OCI-LY3 (cell line): Measurements from ENCODE around the gene FAM13A.

ENCODE experiments used
- H2AFZ ChIP-seq: fragments of 200-600, 300-600 bp; shearing (Covaris generic); 2 replicates; pipeline ENCODE4 v1.6.0; 2014; ENCODE audit warnings: antibody characterized with exemption, low read depth, low read length
- H3K27ac ChIP-seq: fragments of 200-600, 300-600 bp; sonication (generic); 2 replicates; pipeline ENCODE4 v1.5.1; 2014; ENCODE audit warnings: mild to moderate bottlenecking, low read length, moderate library complexity, mixed read lengths
- H3K27me3 ChIP-seq: fragments of 200-600, 300-600 bp; sonication (generic); 2 replicates; pipeline ENCODE4 v1.6.1; 2014; ENCODE audit warnings: low read depth, low read length, mixed read lengths
- H3K36me3 ChIP-seq: fragments of 200-600, 300-600 bp; sonication (generic); replicated peaks from 2 replicates; pipeline ENCODE3; 2014; ENCODE audit warnings: low read depth, low read length, mixed read lengths
- H3K4me1 ChIP-seq: fragments of 300-600, 200-600 bp; sonication (generic); 2 replicates; pipeline ENCODE4 v1.6.1; 2014; ENCODE audit warnings: low read length, mixed read lengths
- H3K4me2 ChIP-seq: fragments of 200-600, 300-600 bp; sonication (generic); 2 replicates; pipeline ENCODE4 v1.6.1; 2014; ENCODE audit warnings: low read length, mixed read lengths
- H3K4me3 ChIP-seq: fragments of 300-600, 200-600 bp; sonication (generic); 2 replicates; pipeline ENCODE4 v1.5.1; 2014; ENCODE audit warnings: antibody characterized with exemption, mild to moderate bottlenecking, low read length, moderate library complexity
- H3K79me2 ChIP-seq: fragments of 300-600, 200-600 bp; shearing (Covaris generic); 2 replicates; pipeline ENCODE4 v1.6.1; 2014; ENCODE audit warnings: mild to moderate bottlenecking, low read length, mixed read lengths
- H3K9ac ChIP-seq: fragments of 300-600, 200-600 bp; shearing (Covaris generic); 2 replicates; pipeline ENCODE4 v1.6.0; 2014; ENCODE audit warnings: mild to moderate bottlenecking, low read length, moderate library complexity
- H3K9me3 ChIP-seq: fragments of 200-600, 300-600 bp; shearing (Covaris generic); 2 replicates; pipeline ENCODE4 v1.6.1; 2014; ENCODE audit warnings: low read length, mixed read lengths; ENCODE audit not compliant: insufficient read depth
- H4K20me1 ChIP-seq: fragments of 200-600, 300-600 bp; sonication (generic); 2 replicates; pipeline ENCODE4 v1.6.1; 2016; ENCODE audit warnings: low read length, mixed read lengths; ENCODE audit not compliant: insufficient read depth
- CTCF ChIP-seq: fragments of 200-600, 300-600 bp; sonication (generic); IDR thresholded peaks from 2 replicates; pipeline ENCODE4 v1.5.1; 2014; ENCODE audit warnings: antibody characterized with exemption, low read length, low read depth
- EZH2phosphoT487 ChIP-seq: fragments of 200-600 bp; shearing (Covaris generic); IDR thresholded peaks from 2 replicates; pipeline ENCODE4 v1.6.1; 2018; ENCODE audit warnings: antibody characterized with exemption, mixed run types, low read depth

Gene FAM13A

GRCh38 chr4:88818631-88819470 lies 238.1 kb downstream of the FAM13A start:
- H3K79me2 ChIP-seq = no peaks in the 10 kb centered on the region

GRCh38 chr4:88817740-88818139 lies 239.2 kb downstream of the FAM13A start:
- Histone ChIP-seq H3K79me2 (no peaks in the 10 kb centered on the region), H3K4me3 (no peak overlapping the region), H3K9ac (no peak overlapping the region), H2AFZ (no peak overlapping the region), H3K4me1 (peaks cover 15% of the 10 kb centered on the region), H3K27ac (no peak overlapping the region), H3K9me3 (no peaks in the 10 kb centered on the region), H3K36me3 (no peaks in the 10 kb centered on the region), H4K20me1 (no peaks in the 10 kb centered on the region), H3K27me3 (0 out of 2 replicates have a peak, but pooled peaks cover 4% of the 10 kb centered on the region), H3K4me2 (no peak overlapping the region)
- no peak for TF ChIP-seq CTCF

More at GRCh38 chr4:88818631-88819470, 238.1 kb downstream of the FAM13A start:
- Histone ChIP-seq H3K9me3 (no peaks in the 10 kb centered on the region), H2AFZ (no peak overlapping the region), H3K4me2 (peak overlapping the region; percentile 48), H3K9ac (no peak overlapping the region), H3K27me3 (0 out of 2 replicates have a peak, but pooled peaks cover 3% of the 10 kb centered on the region), H4K20me1 (no peaks in the 10 kb centered on the region), H3K4me1 (peaks cover 26% of the 10 kb centered on the region), H3K4me3 (no peak overlapping the region), H3K27ac (no peak overlapping the region), H3K36me3 (no peaks in the 10 kb centered on the region)
- peak; percentile 82 for TF ChIP-seq CTCF
- no peak for TF ChIP-seq EZH2phosphoT487

GRCh38 chr4:88816360-88816759 lies 240.6 kb downstream of the FAM13A start:
- Histone ChIP-seq H4K20me1 (no peaks in the 10 kb centered on the region), H3K27ac (no peak overlapping the region), H3K4me3 (no peak overlapping the region), H3K9ac (no peak overlapping the region), H3K36me3 (no peaks in the 10 kb centered on the region), H3K9me3 (no peaks in the 10 kb centered on the region), H2AFZ (no peak overlapping the region), H3K79me2 (no peaks in the 10 kb centered on the region), H3K27me3 (0 out of 2 replicates have a peak, but pooled peaks cover 4% of the 10 kb centered on the region), H3K4me2 (no peak overlapping the region), H3K4me1 (peaks cover 15% of the 10 kb centered on the region)
- no peak for TF ChIP-seq EZH2phosphoT487
- no peak for TF ChIP-seq CTCF

- no peaks in the 10 kb centered on the region for H4K20me1 ChIP-seq
- peaks cover 5% of the 10 kb centered on the region for H3K4me1 ChIP-seq
- no peaks in the 10 kb centered on the region for H3K9me3 ChIP-seq
- no peaks in the 10 kb centered on the region for H3K79me2 ChIP-seq
- no peak overlapping the region for H2AFZ ChIP-seq
- TF ChIP-seq CTCF (peak; percentile 37), EZH2phosphoT487 (no peak)
- 0 out of 2 replicates have a peak, but pooled peaks cover 4% of the 10 kb centered on the region for H3K27me3 ChIP-seq
- no peak overlapping the region for H3K4me2 ChIP-seq
- no peak overlapping the region for H3K4me3 ChIP-seq
- H3K36me3 ChIP-seq = no peaks in the 10 kb centered on the region
- no peak overlapping the region for H3K27ac ChIP-seq
- no peak overlapping the region for H3K9ac ChIP-seq
These were observed 242.9 kb downstream of the FAM13A start for GRCh38 chr4:88814043-88814617.
